Right atrium auricular region (tissue), 2 donors: ENCODE data around the gene DIP2A. TPM values are rescaled to one million over a fixed set of nuclear protein-coding genes. Genes with fewer than 3 reads are reported as not detected.

Experiments
- DNase-seq: peaks from one replicate; pipeline ENCODE4 v3.0.0-alpha.2; 2019; ENCODE audit warnings: low spot score
- H3K27ac ChIP-seq, 2 donors: fragments of 200-600 bp; sonication (generic); 1 replicate in 1 of 2; 2 replicates in 1 of 2; pipeline ENCODE4 v1.5.1; 2016 to 2019
- H3K27me3 ChIP-seq, 2 donors: fragments of 200-600 bp; sonication (generic); one replicate each; pipeline versions ENCODE4 v1.5.1 to v1.6.0; 2017 to 2019
- H3K36me3 ChIP-seq: fragments of 200-600 bp; sonication (generic); one replicate; pipeline ENCODE4 v1.5.1; 2016
- H3K4me1 ChIP-seq, 2 donors: fragments of 200-600 bp; sonication (generic); one replicate each; pipeline versions ENCODE4 v1.5.1 to v1.6.0; 2017 to 2019
- H3K4me3 ChIP-seq, 2 donors: fragments of 200-600 bp; sonication (generic); 1 replicate in 1 of 2; 2 replicates in 1 of 2; pipeline ENCODE4 v1.5.1; 2017 to 2019; ENCODE audit warnings: mild to moderate bottlenecking in 1 of 2, moderate library complexity in 1 of 2
- H3K9me3 ChIP-seq, 2 donors: fragments of 200-600 bp; sonication (generic); one replicate each; pipeline ENCODE4 v1.5.1; 2019
- total RNA-seq, 2 donors: library from RNA; depleted of rRNA; stranded (reverse); fragments of >200 nt; gene quantifications; one replicate each; pipeline ENCODE4 v1.1.0, GENCODE V29; 2016
- TF ChIP-seq, protein P1 (sequence below), 2 donors: fragments of 200-600 bp; sonication (generic); IDR thresholded peaks; one replicate each; pipeline ENCODE4 v1.5.1; 2019; ENCODE audit warnings: antibody characterized with exemption in 2 of 2

DIP2A gene
- total RNA-seq, 2 donors from 2014 or later = 18.1 to 25.9 TPM

DNA sequence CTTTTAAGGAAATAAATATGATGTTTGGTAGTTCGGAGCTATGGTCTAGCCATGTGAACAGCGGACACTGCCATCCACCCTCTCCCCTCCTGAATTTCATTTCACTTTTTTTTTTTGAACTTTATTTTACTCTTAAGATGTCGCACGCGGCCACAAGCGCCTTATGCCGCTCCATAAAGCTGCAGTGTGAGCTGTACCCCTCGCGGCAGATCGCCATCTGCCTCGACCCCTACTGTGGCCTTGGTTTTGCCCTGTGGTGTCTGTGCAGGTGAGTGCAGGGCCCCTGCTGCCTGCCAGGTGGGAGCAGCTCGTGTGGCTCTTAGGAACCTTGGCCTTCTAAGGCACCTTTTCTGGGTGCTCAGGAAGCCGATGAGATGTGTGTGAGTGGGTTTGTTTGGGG, 98.1 kb downstream of the DIP2A start:
- Histone ChIP-seq H3K4me1 (peaks cover 0 to 18% of the 10 kb centered on the region in 2 donors), H3K36me3 (peaks cover 66% of the 10 kb centered on the region), H3K27ac (peak overlapping the region; percentile 78 to 80), H3K9me3 (no peaks in the 10 kb centered on the region), H3K27me3 (no peaks in the 10 kb centered on the region), H3K4me3 (no peak overlapping the region)
- TF ChIP-seq, protein P1, sequence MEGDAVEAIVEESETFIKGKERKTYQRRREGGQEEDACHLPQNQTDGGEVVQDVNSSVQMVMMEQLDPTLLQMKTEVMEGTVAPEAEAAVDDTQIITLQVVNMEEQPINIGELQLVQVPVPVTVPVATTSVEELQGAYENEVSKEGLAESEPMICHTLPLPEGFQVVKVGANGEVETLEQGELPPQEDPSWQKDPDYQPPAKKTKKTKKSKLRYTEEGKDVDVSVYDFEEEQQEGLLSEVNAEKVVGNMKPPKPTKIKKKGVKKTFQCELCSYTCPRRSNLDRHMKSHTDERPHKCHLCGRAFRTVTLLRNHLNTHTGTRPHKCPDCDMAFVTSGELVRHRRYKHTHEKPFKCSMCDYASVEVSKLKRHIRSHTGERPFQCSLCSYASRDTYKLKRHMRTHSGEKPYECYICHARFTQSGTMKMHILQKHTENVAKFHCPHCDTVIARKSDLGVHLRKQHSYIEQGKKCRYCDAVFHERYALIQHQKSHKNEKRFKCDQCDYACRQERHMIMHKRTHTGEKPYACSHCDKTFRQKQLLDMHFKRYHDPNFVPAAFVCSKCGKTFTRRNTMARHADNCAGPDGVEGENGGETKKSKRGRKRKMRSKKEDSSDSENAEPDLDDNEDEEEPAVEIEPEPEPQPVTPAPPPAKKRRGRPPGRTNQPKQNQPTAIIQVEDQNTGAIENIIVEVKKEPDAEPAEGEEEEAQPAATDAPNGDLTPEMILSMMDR (IDR thresholded peaks at IDR 0.05) = no peak
- DNase-seq = no peak

DNA sequence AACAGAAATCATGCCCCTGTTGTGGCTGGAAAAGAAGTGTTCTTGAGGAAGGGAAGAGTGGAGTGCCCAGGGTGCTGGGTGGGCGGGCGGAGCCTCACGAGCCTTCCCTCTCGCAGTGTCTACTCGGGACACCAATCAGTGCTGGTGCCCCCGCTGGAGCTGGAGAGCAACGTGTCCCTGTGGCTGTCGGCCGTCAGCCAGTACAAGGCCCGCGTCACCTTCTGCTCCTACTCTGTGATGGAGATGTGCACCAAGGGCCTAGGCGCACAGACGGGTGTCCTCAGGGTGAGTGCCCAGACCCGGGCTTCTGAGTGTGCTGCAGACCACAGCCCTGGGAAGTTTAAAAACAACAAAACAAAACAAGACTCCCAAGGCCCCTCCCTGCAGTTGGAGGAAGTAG, 98.8 kb downstream of the DIP2A start:
- H3K27me3 ChIP-seq = no peaks in the 10 kb centered on the region
- peak overlapping the region; percentile 78 to 80 for H3K27ac ChIP-seq
- H3K36me3 ChIP-seq = peaks cover 66% of the 10 kb centered on the region
- peak; percentile 58 for DNase-seq
- H3K9me3 ChIP-seq = no peaks in the 10 kb centered on the region
- H3K4me3 ChIP-seq = no peak overlapping the region
- peaks cover 0 to 18% of the 10 kb centered on the region in 2 donors for H3K4me1 ChIP-seq
- TF ChIP-seq, protein P1 (IDR thresholded peaks at IDR 0.05) = no peak

DNA sequence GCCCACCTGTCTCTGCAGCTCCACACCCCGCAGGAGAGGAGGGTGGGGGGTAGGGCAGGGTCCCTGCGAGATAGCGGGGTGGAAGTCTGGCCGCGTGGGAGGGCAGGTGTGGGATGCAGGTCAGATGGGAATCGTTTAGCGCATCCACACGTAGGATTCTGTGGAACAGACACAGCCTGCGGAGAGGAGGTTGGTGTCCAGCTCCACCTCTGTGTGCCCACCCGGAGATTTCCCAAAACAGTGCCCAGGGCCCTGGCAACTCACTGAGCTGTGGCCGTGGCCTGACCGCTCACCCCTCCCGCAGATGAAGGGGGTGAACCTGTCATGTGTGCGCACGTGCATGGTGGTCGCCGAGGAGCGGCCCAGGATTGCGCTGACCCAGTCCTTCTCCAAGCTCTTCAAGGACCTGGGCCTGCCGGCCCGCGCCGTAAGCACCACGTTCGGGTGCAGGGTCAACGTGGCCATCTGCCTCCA, 99.3 kb downstream of the DIP2A start:
- peaks cover 67% of the 10 kb centered on the region for H3K36me3 ChIP-seq

DNA sequence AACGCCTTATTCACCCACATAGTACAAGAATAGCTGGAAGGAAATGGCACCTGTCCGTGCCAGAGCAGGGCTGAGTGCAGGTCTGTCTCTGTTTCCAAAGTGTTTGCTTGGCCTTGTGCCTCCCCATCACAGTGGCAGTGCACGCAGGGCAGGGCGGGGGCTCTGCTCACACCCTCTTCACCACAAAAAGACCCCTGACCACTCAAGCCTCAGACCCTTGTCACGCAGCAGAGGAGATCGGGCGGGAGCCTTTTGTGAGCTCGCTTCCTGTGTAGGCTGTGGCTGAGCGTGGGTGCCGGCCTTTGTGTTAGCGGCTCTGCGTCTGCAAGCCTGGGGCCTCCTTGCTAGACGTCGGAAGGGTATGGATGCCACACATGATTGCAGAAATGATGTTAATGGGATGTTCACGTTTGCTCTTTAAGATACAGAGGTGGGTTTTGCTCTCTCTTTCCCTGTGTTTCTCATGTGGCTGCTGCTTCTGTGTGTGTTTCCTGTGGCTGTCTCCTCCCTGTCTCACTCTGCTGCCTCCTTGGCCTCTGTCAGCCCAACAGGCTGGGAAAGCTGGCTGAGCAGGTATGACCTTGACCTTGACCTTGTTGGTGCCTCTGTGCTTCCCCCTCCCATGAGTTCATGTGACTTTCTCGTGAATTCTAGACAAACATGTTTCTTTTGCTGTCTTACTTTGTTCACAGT, 100.7 kb downstream of the DIP2A start:
- peak; percentile 54 for DNase-seq
- Histone ChIP-seq H3K27me3 (no peaks in the 10 kb centered on the region), H3K36me3 (peaks cover 75% of the 10 kb centered on the region), H3K4me1 (peaks cover 0 to 18% of the 10 kb centered on the region in 2 donors), H3K27ac (peak overlapping the region; percentile 28 to 30), H3K4me3 (no peak overlapping the region), H3K9me3 (no peaks in the 10 kb centered on the region)
- TF ChIP-seq, protein P1 (IDR thresholded peaks at IDR 0.05) = no peak

More for the DNA sequence above, 99.3 kb downstream of the DIP2A start:
- Histone ChIP-seq H3K9me3 (no peaks in the 10 kb centered on the region), H3K4me1 (peaks cover 0 to 18% of the 10 kb centered on the region in 2 donors), H3K27ac (peak overlapping the region; percentile 31 to 78), H3K4me3 (no peak overlapping the region), H3K27me3 (no peaks in the 10 kb centered on the region)
- TF ChIP-seq, protein P1 (IDR thresholded peaks at IDR 0.05) = no peak
- peak; percentile 38 for DNase-seq

DNA sequence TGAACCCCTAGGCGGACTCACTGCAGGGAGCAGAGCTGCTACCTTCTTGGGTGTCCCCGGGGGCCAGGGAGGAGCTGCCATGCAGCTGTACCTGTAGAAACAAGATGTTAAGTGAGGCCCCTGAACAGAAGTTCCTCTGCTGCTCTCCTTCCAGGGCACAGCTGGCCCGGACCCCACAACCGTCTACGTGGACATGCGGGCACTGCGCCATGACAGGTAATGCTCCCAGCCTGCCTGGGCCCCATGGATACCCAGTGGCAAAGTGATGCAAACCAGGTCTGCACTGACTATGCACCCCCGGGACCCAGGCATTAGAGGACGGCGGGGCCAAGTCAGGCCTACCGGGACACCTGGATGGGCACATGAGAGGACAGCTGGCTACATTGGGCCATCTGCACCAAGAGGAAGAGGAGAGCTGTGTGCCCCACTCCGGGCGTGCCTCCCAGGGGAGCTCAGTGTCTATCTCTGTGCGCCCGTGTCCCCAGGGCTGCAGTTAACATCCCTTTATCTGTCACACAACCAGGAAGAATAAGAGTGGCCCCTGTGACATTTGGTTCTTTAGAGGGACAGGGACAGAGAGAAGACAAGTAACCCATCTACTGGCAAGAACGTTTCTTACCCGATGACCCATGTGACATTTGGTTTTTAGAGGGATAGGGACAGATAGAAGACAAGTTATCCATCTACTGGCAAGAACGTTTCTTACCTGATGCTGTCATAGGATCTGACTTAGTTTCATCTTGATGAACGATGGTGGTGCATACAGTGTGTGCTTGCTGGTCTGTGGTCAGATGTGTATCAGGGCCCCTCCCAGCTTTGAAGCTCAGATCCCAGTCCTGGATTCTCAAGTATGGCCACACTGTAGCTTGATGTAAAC, 102.1 kb downstream of the DIP2A start:
- peaks cover 0 to 12% of the 10 kb centered on the region in 2 donors for H3K4me1 ChIP-seq
- TF ChIP-seq, protein P1 (IDR thresholded peaks at IDR 0.05) = no peak
- peak; percentile 57 for DNase-seq
- H3K27me3 ChIP-seq = no peaks in the 10 kb centered on the region
- peaks cover 77% of the 10 kb centered on the region for H3K36me3 ChIP-seq
- H3K9me3 ChIP-seq = no peaks in the 10 kb centered on the region
- H3K27ac ChIP-seq = no peak overlapping the region
- no peak overlapping the region for H3K4me3 ChIP-seq
